Endothelial cell of umbilical vein (primary cell): ENCODE results near the gene ARMC3. TPM values are rescaled to one million over a fixed set of nuclear protein-coding genes. Genes with fewer than 3 reads are reported as not detected.
"Not testable (repeated sequence)": the region's sequence is repeated elsewhere in the genome, so short reads cannot be mapped to it uniquely, and the experiment has no call there.

Experiments used
- BruUV-seq: library from RNA; stranded (reverse); fragments of 400-500 nt; replicated peaks from 2 replicates; lab custom pipeline; 2021; lab: Mats Ljungman, UMichigan
- CTCF ChIA-PET: fragments of 300-600, 350-600 bp; sonication (Branson Sonifier 250); formaldehyde crosslinking; loops from one replicate; lab custom pipeline; 2021; ENCODE audit warnings: antibody characterized with exemption, inconsistent platforms; lab: Charles Lee
- POLR2A ChIA-PET: fragments of 300-600, 350-600 bp; sonication (Branson Sonifier 250); formaldehyde crosslinking; loops from one replicate; lab custom pipeline; 2021; ENCODE audit warnings: antibody characterized with exemption, inconsistent platforms; lab: Charles Lee
- DNase-seq: peaks from one replicate; pipeline ENCODE4 v3.0.0-alpha.2; 2011; ENCODE audit warnings: low read depth, low spot score
- FAIRE-seq: peaks from 2 replicates; lab custom pipeline; 2011; peaks lifted over from hg19 to GRCh38; lab: Jason Lieb, UNC
- H2AFZ ChIP-seq: 2 replicates; pipeline ENCODE4 v1.6.0; 2012; ENCODE audit warnings: low read depth, low read length, control low read depth, inconsistent platforms
- H3K27ac ChIP-seq: 2 replicates; pipeline ENCODE4 v1.5.1; 2011; ENCODE audit warnings: low read depth, mild to moderate bottlenecking, control low read depth, low read length, moderate library complexity; ENCODE audit not compliant: insufficient read depth
- H3K27me3 ChIP-seq, 2 experiments: 2 replicates each; pipeline versions ENCODE4 v1.6.0 to v1.6.1; 2011; ENCODE audit warnings: low read length in 2 of 2, mixed read lengths in 1 of 2; ENCODE audit not compliant: control insufficient read depth in 2 of 2, insufficient read depth in 2 of 2
- H3K36me3 ChIP-seq, 2 experiments: 2 replicates in 1 of 2; 3 replicates in 1 of 2; pipeline ENCODE4 v1.5.1; 2011; ENCODE audit warnings: low read length in 2 of 2, mild to moderate bottlenecking in 1 of 2, moderate library complexity in 1 of 2; ENCODE audit not compliant: control insufficient read depth in 2 of 2, insufficient read depth in 2 of 2; ENCODE audit errors: extremely low read depth in 1 of 2
- H3K4me1 ChIP-seq: 3 replicates; pipeline ENCODE4 v1.5.1; 2011; ENCODE audit warnings: mild to moderate bottlenecking, low read length; ENCODE audit not compliant: control insufficient read depth, insufficient read depth; ENCODE audit errors: extremely low read depth
- H3K4me2 ChIP-seq: 2 replicates; pipeline ENCODE4 v1.6.1; 2011; ENCODE audit warnings: low read length, control low read depth, mixed read lengths; ENCODE audit not compliant: insufficient read depth
- H3K4me3 ChIP-seq, 3 experiments: fragments of 200-600 bp in 1 of 3; sonication (generic), shearing (Covaris generic) in 1 of 3; replicated peaks in 1 of 3; 2 replicates each; pipeline ENCODE4 v1.5.1; 2011 to 2016; ENCODE audit warnings: control low read depth in 3 of 3, low read length in 3 of 3, mild to moderate bottlenecking in 2 of 3, inconsistent platforms in 1 of 3, low read depth in 1 of 3, moderate library complexity in 1 of 3; ENCODE audit not compliant: insufficient read depth in 1 of 3
- H3K79me2 ChIP-seq: 2 replicates; pipeline ENCODE4 v1.6.0; 2012; ENCODE audit warnings: low read length, inconsistent platforms; ENCODE audit not compliant: control insufficient read depth, insufficient read depth
- H3K9ac ChIP-seq: replicated peaks from 2 replicates; pipeline ENCODE3; 2011; ENCODE audit warnings: low read length, control low read depth; ENCODE audit not compliant: insufficient read depth; ENCODE audit errors: extremely low read depth
- H3K9me1 ChIP-seq: replicated peaks from 3 replicates; pipeline ENCODE4 v1.6.0; 2011; ENCODE audit warnings: mild to moderate bottlenecking, low read length; ENCODE audit not compliant: control insufficient read depth, insufficient read depth; ENCODE audit errors: extremely low read depth
- H3K9me3 ChIP-seq: replicated peaks from 2 replicates; pipeline ENCODE4 v1.5.1; 2012; ENCODE audit warnings: low read length, inconsistent platforms; ENCODE audit not compliant: control insufficient read depth, insufficient read depth
- H4K20me1 ChIP-seq: replicated peaks from 2 replicates; pipeline ENCODE3; 2011; ENCODE audit warnings: mild to moderate bottlenecking, low read length; ENCODE audit not compliant: control insufficient read depth, insufficient read depth; ENCODE audit errors: extremely low read depth
- CTCF ChIP-seq, 2 donors: IDR thresholded peaks; 1 replicate in 1 of 2; 2 replicates in 1 of 2; pipeline ENCODE4 v1.5.1; 2011; ENCODE audit warnings: low read length in 2 of 2, mild to moderate bottlenecking in 2 of 2, moderate library complexity in 2 of 2, control low read depth in 1 of 2, inconsistent platforms in 1 of 2, low read depth in 1 of 2; ENCODE audit not compliant: insufficient read depth in 1 of 2; ENCODE audit errors: extremely low read depth in 1 of 2
- EZH2 ChIP-seq: IDR thresholded peaks from 2 replicates; pipeline ENCODE4 v1.6.1; 2012; ENCODE audit warnings: borderline replicate concordance, low read depth, mild to moderate bottlenecking, moderate library complexity, low read length, inconsistent platforms; ENCODE audit not compliant: severe bottlenecking
- FOS ChIP-seq: IDR thresholded peaks from 2 replicates; pipeline ENCODE4 v1.6.1; 2011; ENCODE audit warnings: mild to moderate bottlenecking, low read length, moderate library complexity, borderline replicate concordance; ENCODE audit not compliant: insufficient read depth
- GATA2 ChIP-seq: IDR thresholded peaks from 2 replicates; pipeline ENCODE4 v1.7.0; 2011; ENCODE audit warnings: low read depth, mild to moderate bottlenecking, moderate library complexity, mixed read lengths, low read length; ENCODE audit not compliant: insufficient read length, insufficient read depth
- JUN ChIP-seq: IDR thresholded peaks from 2 replicates; pipeline ENCODE4 v1.6.1; 2011; ENCODE audit warnings: borderline replicate concordance, low read depth; ENCODE audit not compliant: insufficient read length, insufficient read depth
- MYC ChIP-seq: IDR thresholded peaks from one replicate; pipeline ENCODE4 v1.6.1; 2011; ENCODE audit warnings: mild to moderate bottlenecking, low read depth, low read length
- POLR2A ChIP-seq: IDR thresholded peaks from 2 replicates; pipeline ENCODE4 v1.6.1; 2012; ENCODE audit warnings: low read depth, mild to moderate bottlenecking, control low read depth, low read length
- POLR2AphosphoS5 ChIP-seq: IDR thresholded peaks from 2 replicates; pipeline ENCODE4 v1.6.1; 2012; ENCODE audit warnings: low read depth, mild to moderate bottlenecking, control low read depth, low read length, moderate library complexity; ENCODE audit not compliant: insufficient read depth
- dilution Hi-C: fragments of 300-500 bp; cut with MboI; formaldehyde crosslinking; loops from one replicate; pipeline ENCODE4 v1.15.0; 2019; ENCODE audit warnings: low sequenced_read_pairs; ENCODE audit not compliant: extremely low pct_ligation_motif_present
- intact Hi-C: fragments of 100-400 bp; cut with micrococcal nuclease; formaldehyde crosslinking; loops from one replicate; pipeline ENCODE4 v1.10.0; 2022
- polyA plus RNA-seq, 4 experiments: library from polyadenylated mRNA; depleted of rRNA in 3 of 4; stranded (reverse) in 3 of 4; unstranded in 1 of 4; fragments of >200 nt; gene quantifications; 2 replicates each; pipeline versions ENCODE4 v1.2.1 to v1.2.3, GENCODE V29; 2011 to 2012; ENCODE audit warnings: missing spikeins in 1 of 4
- total RNA-seq: library from RNA; stranded (reverse); gene quantifications from 2 replicates; pipeline ENCODE4 v1.2.3, GENCODE V29; 2021
- TF ChIP-seq, protein P1 (sequence below): IDR thresholded peaks from 2 replicates; pipeline ENCODE4 v1.6.1; 2011; ENCODE audit not compliant: insufficient read depth, insufficient read length

ARMC3 gene
- total and polyA plus RNA-seq, 2 donors (not counting 3 experiments of a cell fraction or from before 2014, with no cell fraction given): not detected

DNA sequence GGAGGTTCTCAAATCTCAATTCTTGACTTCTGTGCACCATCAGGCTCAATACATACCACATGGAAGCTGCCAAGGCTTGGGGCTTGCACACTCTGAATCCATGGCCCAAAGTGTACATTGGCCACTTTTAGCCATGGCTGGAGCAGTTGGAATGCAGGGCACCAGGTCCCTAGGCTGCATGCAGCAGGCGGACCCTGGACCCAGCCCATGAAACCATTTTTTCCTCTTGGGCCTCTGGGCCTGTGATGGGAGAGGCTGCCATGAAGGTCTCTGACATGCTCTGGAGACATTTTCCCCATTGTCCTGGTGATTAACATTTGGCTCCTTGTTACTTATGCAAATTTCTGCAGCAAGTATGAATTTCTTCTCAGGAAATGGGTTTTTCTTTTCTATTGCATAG lies 19.0 kb upstream of the ARMC3 start:
- no peaks in the 10 kb centered on the region for H3K36me3 ChIP-seq
- H2AFZ ChIP-seq: no peak overlapping the region
- intact Hi-C loops: no loop called here
- POLR2A ChIA-PET: no interaction called here
- BruUV-seq: no TSS peak
- no peak for DNase-seq
- no peak overlapping the region for H3K4me2 ChIP-seq
- H3K27ac ChIP-seq: no peak overlapping the region
- H3K79me2 ChIP-seq: no peaks in the 10 kb centered on the region
- no peaks in the 10 kb centered on the region for H3K4me1 ChIP-seq
- H3K9me1 ChIP-seq: no peaks in the 10 kb centered on the region
- H3K4me3 ChIP-seq: no peak overlapping the region
- no peaks in the 10 kb centered on the region for H3K27me3 ChIP-seq
- TF ChIP-seq CTCF (IDR thresholded peaks at IDR 0.05; ENCODE audit: extremely low read depth in 1 of 2, insufficient read depth in 1 of 2, low read depth in 1 of 2, low read length in 2 of 2) (no peak), JUN (no peak), FOS (no peak), GATA2 (no peak), POLR2A (no peak), MYC (no peak), POLR2AphosphoS5 (no peak), EZH2 (no peak)
- TF ChIP-seq, protein P1, sequence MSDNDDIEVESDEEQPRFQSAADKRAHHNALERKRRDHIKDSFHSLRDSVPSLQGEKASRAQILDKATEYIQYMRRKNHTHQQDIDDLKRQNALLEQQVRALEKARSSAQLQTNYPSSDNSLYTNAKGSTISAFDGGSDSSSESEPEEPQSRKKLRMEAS: no peak
- no peak for FAIRE-seq
- CTCF ChIA-PET: no interaction called here
- dilution Hi-C loops: no loop called here
- H3K9me3 ChIP-seq: no peaks in the 10 kb centered on the region
- H3K9ac ChIP-seq: no peak overlapping the region
- H4K20me1 ChIP-seq: no peaks in the 10 kb centered on the region

- DNase-seq, H4K20me1 ChIP-seq, POLR2A ChIA-PET, H3K27ac ChIP-seq, H3K9me3 ChIP-seq, FAIRE-seq, H3K9ac ChIP-seq, H3K4me1 ChIP-seq, H3K9me1 ChIP-seq, dilution Hi-C loops, H3K27me3 ChIP-seq, H3K36me3 ChIP-seq, H3K79me2 ChIP-seq, H2AFZ ChIP-seq, CTCF ChIA-PET, H3K4me3 ChIP-seq, BruUV-seq, intact Hi-C loops, H3K4me2 ChIP-seq: not testable (repeated sequence)
Measured at GRCh38 chr10:22909673-22910072, 18.2 kb upstream of the ARMC3 start.
